Spleen (tissue), 7 donors: ENCODE measurements around the gene PRR29.

Source experiments
- CTCF ChIP-seq, 11 experiments: fragments of 200-600 bp in 7 of 11; fragments of 450-650 bp in 4 of 11; sonication (generic) in 4 of 11; IDR thresholded peaks in 8 of 11; conservative IDR thresholded peaks in 3 of 11; 1 replicate in 7 of 11; 2 replicates in 4 of 11; pipeline versions ENCODE4 v1.4.0 to v1.8.0; 2016 to 2021; ENCODE audit warnings: antibody characterized with exemption in 11 of 11, inconsistent platforms in 4 of 11, mild to moderate bottlenecking in 1 of 11
- POLR2A ChIP-seq, 3 donors: fragments of 450-650 bp; IDR thresholded peaks; one replicate each; pipeline ENCODE4 v1.5.1; 2017; ENCODE audit warnings: antibody characterized with exemption in 3 of 3, mild to moderate bottlenecking in 1 of 3
- donor health status: DM: no; HTN: no; CAD: no; lungs with moderate emphysema.
- donor health status: DM: no; HTN: no; CAD: no.
- donor health status: DM: no; HTN: no; CAD: no.

- TF ChIP-seq CTCF (IDR thresholded peaks at IDR 0.05 in 8 of 11, conservative IDR thresholded peaks at IDR 0.05 in 3 of 11), result no peak
- TF ChIP-seq POLR2A (IDR thresholded peaks at IDR 0.05), result no peak
Observed at GRCh38 chr17:63984236-63984635, 13.9 kb upstream of the PRR29 start.
